Gastrocnemius medialis (tissue), 4 donors: ENCODE data around the gene ZNF516. TPM values are rescaled to one million over a fixed set of nuclear protein-coding genes. Genes with fewer than 3 reads are reported as not detected.

ENCODE experiments used
- ATAC-seq, 2 donors: fragments of 150-250 bp; one replicate each; pipeline ENCODE4 v1.9.1; 2016
- DNase-seq, 2 donors: peaks; one replicate each; pipeline ENCODE4 v3.0.0-alpha.2; 2019
- H3K27ac ChIP-seq, 4 donors: fragments of 200-600 bp; sonication (generic); 1 replicate in 1 of 4; 2 replicates in 3 of 4; pipeline ENCODE4 v1.5.1; 2016 to 2018; ENCODE audit warnings: mild to moderate bottlenecking in 2 of 4, moderate library complexity in 1 of 4
- H3K27me3 ChIP-seq, 3 donors: fragments of 200-600 bp; sonication (generic) in 2 of 3; 1 replicate in 1 of 3; 2 replicates in 2 of 3; pipeline versions ENCODE4 v1.5.1 to v1.6.0; 2016 to 2019; ENCODE audit warnings: mild to moderate bottlenecking in 1 of 3, moderate library complexity in 1 of 3
- H3K36me3 ChIP-seq, 2 donors: fragments of 200-600 bp; sonication (generic) in 1 of 2; one replicate each; pipeline ENCODE4 v1.5.1; 2017 to 2018
- H3K4me1 ChIP-seq, 2 donors: fragments of 200-600 bp; sonication (generic) in 1 of 2; one replicate each; pipeline ENCODE4 v1.5.1; 2016 to 2017; ENCODE audit warnings: mild to moderate bottlenecking in 2 of 2
- H3K4me3 ChIP-seq, 4 donors: fragments of 200-600 bp; sonication (generic) in 3 of 4; 1 replicate in 1 of 4; 2 replicates in 3 of 4; pipeline ENCODE4 v1.5.1; 2016 to 2019; ENCODE audit warnings: mild to moderate bottlenecking in 2 of 4
- H3K9me3 ChIP-seq, 3 donors: fragments of 200-600 bp; sonication (generic) in 2 of 3; 1 replicate in 1 of 3; 2 replicates in 2 of 3; pipeline ENCODE4 v1.5.1; 2016 to 2019
- POLR2A ChIP-seq, 2 donors: fragments of 450-650 bp; IDR thresholded peaks; one replicate each; pipeline ENCODE4 v1.6.1; 2017; ENCODE audit warnings: antibody characterized with exemption in 2 of 2, mild to moderate bottlenecking in 2 of 2, moderate library complexity in 2 of 2
- in situ Hi-C, 4 donors: fragments of 200-750 bp; cut with MboI; loops; one replicate each; pipeline versions ENCODE4 v1.15.0 to v1.8.0; 2017; ENCODE audit warnings: low sequenced_read_pairs in 4 of 4
- intact Hi-C: fragments of 100-400 bp; cut with DNase I; formaldehyde crosslinking; loops from one replicate; pipeline ENCODE4 v1.15.1; 2023; ENCODE audit warnings: low total_unique reads
- total RNA-seq, 4 donors: library from RNA; depleted of rRNA; stranded (reverse); fragments of >200 nt; gene quantifications; one replicate each; pipeline versions ENCODE4 v1.1.0 to v1.2.3, GENCODE V29; 2016
- TF ChIP-seq, protein P1 (sequence below), 5 experiments: fragments of 450-650 bp in 3 of 5; fragments of 200-600 bp in 2 of 5; sonication (generic) in 2 of 5; IDR thresholded peaks in 4 of 5; conservative IDR thresholded peaks in 1 of 5; 1 replicate in 4 of 5; 2 replicates in 1 of 5; pipeline ENCODE4 v1.5.1; 2016 to 2019; ENCODE audit warnings: antibody characterized with exemption in 5 of 5, mild to moderate bottlenecking in 3 of 5, moderate library complexity in 3 of 5

ZNF516 gene
- total RNA-seq, 4 donors from 2014 or later, result 8.4 to 19.3 (median 12.4) TPM

DNA sequence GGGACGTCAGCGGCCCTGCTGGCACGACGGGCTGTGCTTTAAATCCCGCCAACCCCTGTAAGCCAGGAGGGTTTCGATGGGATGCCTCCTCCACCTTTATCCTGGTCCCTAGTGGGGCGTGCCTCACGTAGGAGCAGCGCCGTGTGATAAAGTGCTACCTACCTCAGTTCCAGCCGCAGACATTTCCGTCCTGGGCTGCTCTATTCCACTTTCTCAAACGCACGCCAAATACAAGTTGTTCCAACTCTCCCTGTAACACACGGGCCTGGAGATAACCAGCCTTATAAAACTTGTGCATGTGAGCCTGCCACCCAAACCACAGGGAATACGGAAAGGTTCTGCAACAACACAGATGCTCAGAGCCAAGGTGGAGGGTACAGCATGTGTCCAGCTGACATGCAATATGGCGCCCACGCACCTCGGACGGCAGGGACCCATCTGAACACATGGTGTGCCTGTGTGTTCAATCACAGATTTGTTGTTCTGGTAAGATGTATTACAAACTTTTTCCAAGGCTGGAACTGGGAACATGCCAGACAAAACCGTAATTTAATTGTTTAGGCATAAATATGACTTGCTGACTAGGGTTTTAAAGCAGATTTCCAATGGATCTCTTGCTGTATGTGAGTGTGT lies 47.7 kb downstream of the ZNF516 start:
- no peak for ATAC-seq
- peak in 1 of 2 donors; percentile 28 for DNase-seq

DNA sequence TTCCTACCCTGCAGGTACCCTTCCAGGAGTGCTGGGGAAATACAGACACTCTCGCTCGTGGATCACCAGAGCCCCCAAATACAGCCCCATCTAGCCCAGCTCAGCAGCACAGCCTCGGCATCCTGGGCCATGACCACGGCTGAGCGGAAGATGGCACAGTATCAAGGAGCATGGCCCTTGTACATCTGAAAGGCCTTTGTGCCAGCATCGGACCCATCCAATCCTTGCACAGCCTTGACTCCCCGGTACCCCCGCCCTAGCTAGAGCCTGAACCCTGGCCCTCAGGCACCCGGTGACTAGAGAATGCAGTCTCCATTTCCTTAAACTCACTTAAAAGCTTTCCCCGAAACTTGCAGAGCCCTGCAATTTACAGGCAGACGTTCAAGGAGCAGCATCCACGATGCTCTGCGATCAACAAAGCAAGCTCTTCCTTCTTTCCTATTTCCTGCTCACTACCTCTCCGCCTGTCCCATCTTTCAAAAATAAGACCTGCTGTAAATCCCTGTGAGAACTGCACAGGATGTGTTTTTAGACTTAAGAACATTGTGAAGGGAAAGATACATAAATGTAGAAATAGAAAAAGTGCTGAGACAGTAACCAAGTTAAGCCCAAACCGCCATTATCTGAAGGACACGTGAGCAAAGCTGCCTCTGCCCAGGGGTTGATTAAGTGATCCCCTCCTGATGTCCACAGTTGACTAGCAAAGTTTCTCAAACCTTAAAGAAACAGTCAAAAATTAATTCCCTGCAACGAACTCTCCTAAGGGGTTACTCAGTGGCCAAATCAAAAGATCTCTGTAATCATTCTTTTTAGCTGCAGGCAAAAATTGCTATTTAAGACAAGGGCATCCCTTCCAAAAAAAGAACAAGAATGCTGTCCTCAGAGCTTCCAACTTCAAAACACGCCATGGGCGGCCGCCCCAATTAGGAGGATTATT lies 48.5 kb downstream of the ZNF516 start:
- intact Hi-C loops (no loop called here), in situ Hi-C loops (no loop called here)
- TF ChIP-seq, protein P1, sequence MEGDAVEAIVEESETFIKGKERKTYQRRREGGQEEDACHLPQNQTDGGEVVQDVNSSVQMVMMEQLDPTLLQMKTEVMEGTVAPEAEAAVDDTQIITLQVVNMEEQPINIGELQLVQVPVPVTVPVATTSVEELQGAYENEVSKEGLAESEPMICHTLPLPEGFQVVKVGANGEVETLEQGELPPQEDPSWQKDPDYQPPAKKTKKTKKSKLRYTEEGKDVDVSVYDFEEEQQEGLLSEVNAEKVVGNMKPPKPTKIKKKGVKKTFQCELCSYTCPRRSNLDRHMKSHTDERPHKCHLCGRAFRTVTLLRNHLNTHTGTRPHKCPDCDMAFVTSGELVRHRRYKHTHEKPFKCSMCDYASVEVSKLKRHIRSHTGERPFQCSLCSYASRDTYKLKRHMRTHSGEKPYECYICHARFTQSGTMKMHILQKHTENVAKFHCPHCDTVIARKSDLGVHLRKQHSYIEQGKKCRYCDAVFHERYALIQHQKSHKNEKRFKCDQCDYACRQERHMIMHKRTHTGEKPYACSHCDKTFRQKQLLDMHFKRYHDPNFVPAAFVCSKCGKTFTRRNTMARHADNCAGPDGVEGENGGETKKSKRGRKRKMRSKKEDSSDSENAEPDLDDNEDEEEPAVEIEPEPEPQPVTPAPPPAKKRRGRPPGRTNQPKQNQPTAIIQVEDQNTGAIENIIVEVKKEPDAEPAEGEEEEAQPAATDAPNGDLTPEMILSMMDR (IDR thresholded peaks at IDR 0.05 in 4 of 5, conservative IDR thresholded peaks at IDR 0.05 in 1 of 5), result no peak
- no peak for TF ChIP-seq POLR2A (IDR thresholded peaks at IDR 0.05)
- no peaks in the 10 kb centered on the region for H3K9me3 ChIP-seq
- H3K4me1 ChIP-seq, result peaks cover 40 to 55% of the 10 kb centered on the region in 2 donors
- ATAC-seq (no peak), DNase-seq (peak in 1 of 2 donors; percentile 10)
- H3K4me3 ChIP-seq, result no peak overlapping the region
- H3K27me3 ChIP-seq, result no peaks in the 10 kb centered on the region
- peak overlapping the region; percentile 45 to 92 (median 70) for H3K27ac ChIP-seq
- H3K36me3 ChIP-seq, result peaks cover 0 to 8% of the 10 kb centered on the region in 2 donors

More for the DNA sequence above, 47.7 kb downstream of the ZNF516 start:
- Histone ChIP-seq H3K27me3 (no peaks in the 10 kb centered on the region), H3K27ac (peak overlapping the region; percentile 25 to 92 (median 70)), H3K36me3 (peaks cover 0 to under 1% of the 10 kb centered on the region in 2 donors), H3K4me3 (no peak overlapping the region), H3K9me3 (no peaks in the 10 kb centered on the region), H3K4me1 (peaks cover 40 to 55% of the 10 kb centered on the region in 2 donors)
- in situ Hi-C loops (no loop called here), intact Hi-C loops (no loop called here)
- TF ChIP-seq, protein P1 (IDR thresholded peaks at IDR 0.05 in 4 of 5, conservative IDR thresholded peaks at IDR 0.05 in 1 of 5), result no peak
- TF ChIP-seq POLR2A (IDR thresholded peaks at IDR 0.05), result no peak

DNA sequence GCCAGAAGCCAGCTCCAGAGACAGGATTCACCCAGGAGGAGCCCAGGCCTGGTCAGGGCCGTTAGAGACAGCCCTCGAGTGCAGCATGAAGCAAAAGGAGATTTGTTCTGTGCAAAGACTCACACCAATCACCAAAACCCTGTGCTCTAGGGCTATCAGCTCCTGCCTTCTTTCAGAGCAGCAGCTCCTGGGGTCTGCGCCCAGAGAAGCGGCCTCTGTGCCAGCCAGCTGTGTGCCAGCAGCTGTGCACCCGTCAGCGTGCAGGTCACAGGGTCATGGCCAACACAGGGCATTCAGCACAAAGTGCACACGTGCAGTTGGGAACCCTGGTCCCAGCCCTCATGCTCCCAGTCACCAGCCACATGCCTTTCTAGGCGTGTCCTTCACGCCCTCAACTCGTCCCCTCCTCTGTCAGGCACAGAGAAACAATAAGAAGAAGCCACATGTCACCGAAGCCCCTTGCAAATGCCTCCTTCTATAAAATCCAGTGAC lies 49.3 kb downstream of the ZNF516 start:
- no peaks in the 10 kb centered on the region for H3K9me3 ChIP-seq
- H3K4me3 ChIP-seq, result no peak overlapping the region
- TF ChIP-seq, protein P1 (IDR thresholded peaks at IDR 0.05 in 4 of 5, conservative IDR thresholded peaks at IDR 0.05 in 1 of 5), result no peak
- TF ChIP-seq POLR2A (IDR thresholded peaks at IDR 0.05), result no peak
- peaks cover 40 to 55% of the 10 kb centered on the region in 2 donors for H3K4me1 ChIP-seq
- H3K27ac ChIP-seq, result peak overlapping the region in 3 of 4 donors; percentile 15 to 92 (median 49)
- no peak for ATAC-seq
- DNase-seq, result peak in 1 of 2 donors; percentile 23
- peaks cover 0 to 13% of the 10 kb centered on the region in 2 donors for H3K36me3 ChIP-seq
- no peaks in the 10 kb centered on the region for H3K27me3 ChIP-seq
- in situ Hi-C loops (no loop called here), intact Hi-C loops (no loop called here)

DNA sequence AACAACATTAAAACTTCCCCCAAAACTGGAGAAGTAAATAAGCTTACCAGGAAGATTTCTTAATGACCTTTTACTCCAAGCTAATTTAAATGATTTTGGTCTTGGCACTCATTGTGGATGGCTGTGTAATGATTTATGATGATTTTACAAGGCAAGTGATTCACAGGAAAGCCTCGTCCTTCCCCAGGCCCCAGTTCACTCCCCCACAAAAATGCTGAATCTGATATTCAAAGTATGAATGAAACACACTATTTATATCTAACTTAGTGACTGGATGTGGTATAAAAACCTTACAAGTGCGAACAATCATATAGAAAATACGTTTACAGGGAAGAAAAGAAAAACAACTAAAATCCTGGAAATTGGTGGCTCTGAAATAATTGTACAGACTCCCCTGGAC lies 49.8 kb downstream of the ZNF516 start:
- Histone ChIP-seq H3K27ac (peak overlapping the region in 3 of 4 donors; percentile 15 to 92 (median 49)), H3K27me3 (no peaks in the 10 kb centered on the region), H3K4me3 (no peak overlapping the region), H3K4me1 (peaks cover 38 to 54% of the 10 kb centered on the region in 2 donors), H3K9me3 (no peaks in the 10 kb centered on the region), H3K36me3 (peaks cover 0 to 18% of the 10 kb centered on the region in 2 donors)
- intact Hi-C loops (no loop called here), in situ Hi-C loops (no loop called here)
- ATAC-seq (no peak), DNase-seq (no peak)
- TF ChIP-seq, protein P1 (IDR thresholded peaks at IDR 0.05 in 4 of 5, conservative IDR thresholded peaks at IDR 0.05 in 1 of 5), result no peak
- TF ChIP-seq POLR2A (IDR thresholded peaks at IDR 0.05), result no peak
